Measurements from ENCODE around the gene SNX3.

SNX3 gene

GRCh38 chr6:108193835-108194234, 67.0 kb downstream of the SNX3 start:
- Histone ChIP-seq H3K36me3 (ENCODE audit: low read depth) (no peaks in the 10 kb centered on the region), H3K4me1 (ENCODE audit: insufficient read depth, poor library complexity, severe bottlenecking) (no peaks in the 10 kb centered on the region), H3K27me3 (ENCODE audit: insufficient read depth, poor library complexity, severe bottlenecking) (no peaks in the 10 kb centered on the region), H3K4me3 (ENCODE audit: severe bottlenecking) (no peak overlapping the region), H3K9me3 (ENCODE audit: severe bottlenecking) (no peaks in the 10 kb centered on the region), H3K27ac (ENCODE audit: poor library complexity, severe bottlenecking) (no peak overlapping the region)
- no peak for TF ChIP-seq CTCF (IDR thresholded peaks at IDR 0.05; ENCODE audit: poor library complexity, severe bottlenecking)
- DNase-seq (ENCODE audit: low spot score): no peak
- no peak for ATAC-seq (ENCODE audit: low read depth)

GRCh38 chr6:108193131-108193530, 67.7 kb downstream of the SNX3 start:
- Histone ChIP-seq H3K27me3 (ENCODE audit: insufficient read depth, poor library complexity, severe bottlenecking) (no peaks in the 10 kb centered on the region), H3K4me1 (ENCODE audit: insufficient read depth, poor library complexity, severe bottlenecking) (no peaks in the 10 kb centered on the region), H3K4me3 (ENCODE audit: severe bottlenecking) (no peak overlapping the region), H3K27ac (ENCODE audit: poor library complexity, severe bottlenecking) (no peak overlapping the region), H3K36me3 (ENCODE audit: low read depth) (no peaks in the 10 kb centered on the region), H3K9me3 (ENCODE audit: severe bottlenecking) (no peaks in the 10 kb centered on the region)
- no peak for ATAC-seq (ENCODE audit: low read depth)
- no peak for TF ChIP-seq CTCF (IDR thresholded peaks at IDR 0.05; ENCODE audit: poor library complexity, severe bottlenecking)
- no peak for DNase-seq (ENCODE audit: low spot score)

GRCh38 chr6:108187519-108187918, 73.3 kb downstream of the SNX3 start:
- ATAC-seq (ENCODE audit: low read depth): no peak

GRCh38 chr6:108186226-108186625, 74.6 kb downstream of the SNX3 start:
- H3K27ac ChIP-seq (ENCODE audit: poor library complexity, severe bottlenecking): no peak overlapping the region
- DNase-seq (ENCODE audit: low spot score): no peak
- no peak for ATAC-seq (ENCODE audit: low read depth)
- H3K27me3 ChIP-seq (ENCODE audit: insufficient read depth, poor library complexity, severe bottlenecking): peaks cover 4% of the 10 kb centered on the region
- H3K9me3 ChIP-seq (ENCODE audit: severe bottlenecking): no peaks in the 10 kb centered on the region
- H3K4me1 ChIP-seq (ENCODE audit: insufficient read depth, poor library complexity, severe bottlenecking): no peaks in the 10 kb centered on the region
- TF ChIP-seq CTCF (IDR thresholded peaks at IDR 0.05; ENCODE audit: poor library complexity, severe bottlenecking): no peak
- no peaks in the 10 kb centered on the region for H3K36me3 ChIP-seq (ENCODE audit: low read depth)
- H3K4me3 ChIP-seq (ENCODE audit: severe bottlenecking): no peak overlapping the region

More at GRCh38 chr6:108187519-108187918, 73.3 kb downstream of the SNX3 start:
- no peak overlapping the region for H3K4me3 ChIP-seq (ENCODE audit: severe bottlenecking)
- H3K27me3 ChIP-seq (ENCODE audit: insufficient read depth, poor library complexity, severe bottlenecking): peaks cover 4% of the 10 kb centered on the region
- no peak for DNase-seq (ENCODE audit: low spot score)
- no peaks in the 10 kb centered on the region for H3K36me3 ChIP-seq (ENCODE audit: low read depth)
- no peak overlapping the region for H3K27ac ChIP-seq (ENCODE audit: poor library complexity, severe bottlenecking)
- TF ChIP-seq CTCF (IDR thresholded peaks at IDR 0.05; ENCODE audit: poor library complexity, severe bottlenecking): no peak
- no peaks in the 10 kb centered on the region for H3K4me1 ChIP-seq (ENCODE audit: insufficient read depth, poor library complexity, severe bottlenecking)
- no peaks in the 10 kb centered on the region for H3K9me3 ChIP-seq (ENCODE audit: severe bottlenecking)

GRCh38 chr6:108180776-108181175, 80.1 kb downstream of the SNX3 start:
- DNase-seq (ENCODE audit: low spot score): no peak
- H3K4me3 ChIP-seq (ENCODE audit: severe bottlenecking): no peak overlapping the region
- TF ChIP-seq CTCF (IDR thresholded peaks at IDR 0.05; ENCODE audit: poor library complexity, severe bottlenecking): no peak

More at GRCh38 chr6:108180776-108181175, 80.1 kb downstream of the SNX3 start:
- no peak overlapping the region for H3K27ac ChIP-seq (ENCODE audit: poor library complexity, severe bottlenecking)
- ATAC-seq (ENCODE audit: low read depth): no peak
- no peaks in the 10 kb centered on the region for H3K4me1 ChIP-seq (ENCODE audit: insufficient read depth, poor library complexity, severe bottlenecking)
- H3K27me3 ChIP-seq (ENCODE audit: insufficient read depth, poor library complexity, severe bottlenecking): peaks cover 41% of the 10 kb centered on the region
- no peaks in the 10 kb centered on the region for H3K9me3 ChIP-seq (ENCODE audit: severe bottlenecking)
- no peaks in the 10 kb centered on the region for H3K36me3 ChIP-seq (ENCODE audit: low read depth)

All from RWPE2 (cell line).